Mesenchymal stem cell (in vitro differentiated cells and primary cell): ENCODE measurements around the gene CFC1.
"Not testable (repeated sequence)": the region's sequence is repeated elsewhere in the genome, so short reads cannot be mapped to it uniquely, and the experiment has no call there.

Experiments used
- DNase-seq: peaks from one replicate; pipeline ENCODE4 v3.0.0-alpha.2; 2013
- H2AFZ ChIP-seq: one replicate; pipeline ENCODE4 v1.6.1; 2013; ENCODE audit warnings: low read depth, mild to moderate bottlenecking, control low read depth, inconsistent platforms, low read length, moderate library complexity
- H2AK5ac ChIP-seq: 2 replicates; pipeline ENCODE4 v1.6.1; 2013; ENCODE audit warnings: low read length, moderate library complexity, mild to moderate bottlenecking, inconsistent platforms; ENCODE audit not compliant: severe bottlenecking
- H2BK120ac ChIP-seq: one replicate; pipeline ENCODE4 v1.6.1; 2013; ENCODE audit warnings: low read depth, mild to moderate bottlenecking, inconsistent platforms, low read length, moderate library complexity
- H2BK12ac ChIP-seq, 2 experiments: one replicate each; pipeline ENCODE4 v1.6.1; 2013; ENCODE audit warnings: inconsistent platforms in 2 of 2, low read length in 2 of 2, mild to moderate bottlenecking in 2 of 2, moderate library complexity in 2 of 2, control low read depth in 1 of 2
- H2BK15ac ChIP-seq: one replicate; pipeline ENCODE4 v1.6.1; 2013; ENCODE audit warnings: mild to moderate bottlenecking, low read depth, inconsistent platforms; ENCODE audit not compliant: poor library complexity, severe bottlenecking
- H2BK5ac ChIP-seq: 2 replicates; pipeline ENCODE4 v1.6.1; 2013; ENCODE audit warnings: low read depth, mild to moderate bottlenecking, low read length, control low read depth, inconsistent platforms; ENCODE audit not compliant: poor library complexity, severe bottlenecking
- H3K14ac ChIP-seq, 2 experiments: one replicate each; pipeline ENCODE4 v1.6.1; 2013; ENCODE audit warnings: inconsistent platforms in 2 of 2, low read length in 2 of 2, control low read depth in 1 of 2, mild to moderate bottlenecking in 1 of 2, moderate library complexity in 1 of 2
- H3K18ac ChIP-seq, 2 experiments: one replicate each; pipeline ENCODE4 v1.6.1; 2013; ENCODE audit warnings: inconsistent platforms in 2 of 2, low read length in 2 of 2, control low read depth in 1 of 2, low read depth in 1 of 2, mild to moderate bottlenecking in 1 of 2
- H3K23ac ChIP-seq, 2 experiments: one replicate each; pipeline ENCODE4 v1.6.1; 2013; ENCODE audit warnings: inconsistent platforms in 2 of 2, low read length in 2 of 2, mild to moderate bottlenecking in 2 of 2, moderate library complexity in 2 of 2, control low read depth in 1 of 2
- H3K27ac ChIP-seq: 2 replicates; pipeline ENCODE4 v1.5.1; 2013; ENCODE audit warnings: mild to moderate bottlenecking, moderate library complexity, low read length, control low read depth, inconsistent platforms; ENCODE audit not compliant: poor library complexity, severe bottlenecking
- H3K27me3 ChIP-seq, 2 experiments: 2 replicates each; pipeline versions ENCODE4 v1.6.1 to v1.7.0; 2013; ENCODE audit warnings: low read length in 2 of 2, mild to moderate bottlenecking in 2 of 2, moderate library complexity in 2 of 2, control low read depth in 1 of 2, inconsistent platforms in 1 of 2; ENCODE audit not compliant: control insufficient read depth in 1 of 2, insufficient read depth in 1 of 2
- H3K36me3 ChIP-seq, 2 experiments: 2 replicates each; pipeline versions ENCODE4 v1.6.1 to v1.7.0; 2013; ENCODE audit warnings: low read length in 2 of 2, control low read depth in 1 of 2, inconsistent platforms in 1 of 2, low read depth in 1 of 2, mild to moderate bottlenecking in 1 of 2; ENCODE audit not compliant: insufficient read depth in 2 of 2, control insufficient read depth in 1 of 2
- H3K4ac ChIP-seq, 2 experiments: one replicate each; pipeline ENCODE4 v1.6.1; 2013; ENCODE audit warnings: inconsistent platforms in 2 of 2, low read length in 2 of 2, mild to moderate bottlenecking in 2 of 2, moderate library complexity in 2 of 2, control low read depth in 1 of 2, low read depth in 1 of 2
- H3K4me1 ChIP-seq: 2 replicates; pipeline ENCODE4 v1.6.1; 2013; ENCODE audit warnings: low read depth, low read length, control low read depth; ENCODE audit not compliant: control insufficient read depth, insufficient read depth
- H3K4me2 ChIP-seq: 2 replicates; pipeline ENCODE4 v1.6.1; 2013; ENCODE audit warnings: low read length, mild to moderate bottlenecking, inconsistent platforms; ENCODE audit not compliant: poor library complexity, severe bottlenecking
- H3K4me3 ChIP-seq, 2 experiments: 2 replicates each; pipeline versions ENCODE4 v1.5.1 to v1.7.0; 2013; ENCODE audit warnings: low read length in 2 of 2, mild to moderate bottlenecking in 2 of 2, control low read depth in 1 of 2, low read depth in 1 of 2; ENCODE audit not compliant: insufficient read depth in 1 of 2
- H3K79me1 ChIP-seq: replicated peaks from 2 replicates; pipeline ENCODE4 v1.6.1; 2013; ENCODE audit warnings: mild to moderate bottlenecking, control low read depth, low read length, inconsistent platforms; ENCODE audit not compliant: poor library complexity, severe bottlenecking
- H3K9ac ChIP-seq: 2 replicates; pipeline ENCODE4 v1.7.0; 2013; ENCODE audit warnings: mild to moderate bottlenecking, low read length, moderate library complexity
- H3K9me3 ChIP-seq: 2 replicates; pipeline ENCODE4 v1.7.0; 2013; ENCODE audit warnings: mild to moderate bottlenecking, low read length; ENCODE audit not compliant: control insufficient read depth
- H4K8ac ChIP-seq: one replicate; pipeline ENCODE4 v1.6.1; 2013; ENCODE audit warnings: inconsistent platforms, mild to moderate bottlenecking, low read length, moderate library complexity
- H4K91ac ChIP-seq: one replicate; pipeline ENCODE4 v1.6.1; 2013; ENCODE audit warnings: mild to moderate bottlenecking, low read length, inconsistent platforms
- WGBS: methylation state at CpG from one replicate; pipeline ENCODE4 v1.1.7; 2013; ENCODE audit warnings: mixed read lengths; 5-methylcytosine and 5-hydroxymethylcytosine counted together

The CFC1 gene

DNA sequence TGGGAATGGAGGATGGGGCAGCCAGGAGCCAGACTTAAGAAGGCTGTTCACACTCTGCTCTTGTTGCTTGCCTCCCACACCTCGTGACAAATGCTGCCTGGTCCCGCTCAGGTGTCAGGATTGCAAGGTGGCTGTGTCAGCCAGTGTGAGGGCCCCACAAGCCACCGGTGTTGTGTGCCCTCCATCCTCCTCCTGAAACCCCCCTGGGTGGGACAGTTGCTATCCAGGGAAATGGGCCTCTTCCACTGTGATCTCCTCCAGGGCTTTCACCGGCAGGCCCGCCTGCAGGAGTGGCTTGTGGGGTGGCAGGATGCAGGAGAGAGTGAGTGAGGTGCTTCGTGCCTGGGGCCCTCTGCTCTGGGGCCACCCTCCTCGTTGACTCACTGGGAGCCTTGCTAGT is 16.4 kb downstream of the CFC1 start:
- H3K79me1 ChIP-seq, H3K23ac ChIP-seq, H3K4me2 ChIP-seq, H2AK5ac ChIP-seq, H2BK5ac ChIP-seq, H3K9me3 ChIP-seq, H3K27ac ChIP-seq, H3K14ac ChIP-seq, H2BK15ac ChIP-seq, H3K18ac ChIP-seq, H3K36me3 ChIP-seq, H3K4me3 ChIP-seq, H3K9ac ChIP-seq, H3K4ac ChIP-seq, DNase-seq, H4K8ac ChIP-seq, H2AFZ ChIP-seq, H4K91ac ChIP-seq, H2BK120ac ChIP-seq, H3K4me1 ChIP-seq, H3K27me3 ChIP-seq, H2BK12ac ChIP-seq: not testable (repeated sequence)
- no CpG with 5 or more reads among the region's 7 CpGs for WGBS

DNA sequence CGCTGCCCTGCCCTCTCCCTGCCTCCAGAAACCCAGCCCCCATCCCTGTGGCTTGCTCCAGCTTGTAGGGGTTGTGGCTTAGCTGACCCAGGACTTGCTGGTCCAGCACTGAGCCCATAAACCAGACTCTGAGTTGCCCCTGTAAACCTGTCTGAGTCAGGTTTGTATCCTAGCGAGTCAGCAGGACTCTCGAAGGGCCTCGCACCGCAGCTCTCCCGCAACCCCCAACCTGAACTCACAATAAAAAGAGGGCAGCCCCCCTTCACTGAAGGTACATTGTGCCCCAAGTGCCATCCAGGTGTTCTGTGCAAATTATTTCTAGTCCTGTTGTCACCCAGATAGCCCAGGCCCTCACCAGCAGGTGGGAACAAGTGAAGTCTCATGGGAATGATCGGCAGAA is 17.9 kb downstream of the CFC1 start:
- not testable (repeated sequence) for H3K9me3 ChIP-seq, H3K27me3 ChIP-seq, H3K4me2 ChIP-seq, H2BK12ac ChIP-seq, H3K36me3 ChIP-seq, H4K8ac ChIP-seq, H3K4me1 ChIP-seq, DNase-seq, H3K27ac ChIP-seq, H2AFZ ChIP-seq, H4K91ac ChIP-seq, H2BK5ac ChIP-seq, H3K79me1 ChIP-seq, H3K18ac ChIP-seq, H3K23ac ChIP-seq, H3K4me3 ChIP-seq, H3K9ac ChIP-seq, H3K14ac ChIP-seq, H2BK120ac ChIP-seq, H3K4ac ChIP-seq, H2AK5ac ChIP-seq, H2BK15ac ChIP-seq
- WGBS: 80% methylated on average over 3 of the region's 7 CpGs

DNA sequence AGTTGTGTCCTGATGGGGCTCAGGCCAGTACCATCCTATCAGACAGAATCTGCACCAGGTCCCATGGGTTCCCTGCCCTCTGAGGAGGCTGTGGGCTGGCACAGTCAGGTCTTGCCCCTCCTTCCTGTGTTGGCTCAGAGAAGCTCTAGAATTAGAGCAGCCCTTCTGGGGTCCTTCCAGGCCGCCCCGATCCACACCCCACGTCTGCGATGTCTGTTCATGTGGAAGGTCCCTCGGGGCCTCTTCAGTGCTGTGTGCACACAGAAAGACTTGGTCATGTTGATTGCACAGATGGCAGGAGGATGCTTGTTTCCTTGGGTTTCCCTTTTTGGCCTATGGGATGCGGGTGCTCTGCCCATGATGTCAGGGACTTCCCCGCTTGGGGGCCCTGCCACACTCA is 20.3 kb downstream of the CFC1 start:
- not testable (repeated sequence) for H2BK15ac ChIP-seq, H2BK5ac ChIP-seq, H3K9ac ChIP-seq, H3K27me3 ChIP-seq, H3K36me3 ChIP-seq, H2BK12ac ChIP-seq, DNase-seq, H3K18ac ChIP-seq, H3K27ac ChIP-seq, H4K91ac ChIP-seq, H3K4me2 ChIP-seq, H2BK120ac ChIP-seq, H3K23ac ChIP-seq, H3K79me1 ChIP-seq, H3K9me3 ChIP-seq, H3K4me1 ChIP-seq, H3K4me3 ChIP-seq, H2AK5ac ChIP-seq, H3K14ac ChIP-seq, H4K8ac ChIP-seq, H2AFZ ChIP-seq, H3K4ac ChIP-seq
- no CpG with 5 or more reads among the region's 7 CpGs for WGBS

DNA sequence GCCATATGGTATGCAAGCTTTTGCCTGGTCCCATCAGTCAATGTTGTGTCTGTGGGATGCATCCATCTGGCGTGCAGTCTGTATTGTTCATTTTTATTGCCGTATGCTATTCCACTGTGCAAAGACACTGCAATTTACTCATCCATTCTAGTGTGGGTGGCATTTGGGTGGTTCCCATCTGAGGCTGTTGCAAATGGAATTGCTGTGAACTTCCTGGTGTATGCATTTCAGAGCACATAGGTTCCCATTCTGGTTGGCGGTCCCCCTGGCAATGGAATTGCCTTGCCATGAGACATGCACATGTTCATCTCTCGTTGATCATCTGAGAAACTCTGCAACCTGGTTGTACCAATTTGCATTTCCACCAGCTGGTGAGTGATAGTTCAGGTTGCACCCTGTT is 21.8 kb downstream of the CFC1 start:
- DNase-seq, H3K36me3 ChIP-seq, H4K91ac ChIP-seq, H2BK5ac ChIP-seq, H3K79me1 ChIP-seq, H3K4me2 ChIP-seq, H2BK15ac ChIP-seq, H3K27ac ChIP-seq, H3K9ac ChIP-seq, H3K4me3 ChIP-seq, H2AK5ac ChIP-seq, H2BK12ac ChIP-seq, H3K9me3 ChIP-seq, H3K23ac ChIP-seq, H3K18ac ChIP-seq, H2BK120ac ChIP-seq, H3K27me3 ChIP-seq, H3K14ac ChIP-seq, H3K4ac ChIP-seq, H2AFZ ChIP-seq, H3K4me1 ChIP-seq, H4K8ac ChIP-seq: not testable (repeated sequence)
- WGBS: no CpG with 5 or more reads among the region's 4 CpGs
